GM19397 (cell line): ENCODE measurements around the gene TEX2.
"Not testable (repeated sequence)": the region's sequence is repeated elsewhere in the genome, so short reads cannot be mapped to it uniquely, and the experiment has no call there.

ENCODE experiments used
- ATAC-seq: cut with Tn5 transposase; IDR thresholded peaks from one replicate; pipeline ENCODE4 v1.9.1; 2021; ENCODE audit warnings: mild to moderate bottlenecking, moderate library complexity; ENCODE audit not compliant: unreplicated experiment

Gene TEX2

DNA sequence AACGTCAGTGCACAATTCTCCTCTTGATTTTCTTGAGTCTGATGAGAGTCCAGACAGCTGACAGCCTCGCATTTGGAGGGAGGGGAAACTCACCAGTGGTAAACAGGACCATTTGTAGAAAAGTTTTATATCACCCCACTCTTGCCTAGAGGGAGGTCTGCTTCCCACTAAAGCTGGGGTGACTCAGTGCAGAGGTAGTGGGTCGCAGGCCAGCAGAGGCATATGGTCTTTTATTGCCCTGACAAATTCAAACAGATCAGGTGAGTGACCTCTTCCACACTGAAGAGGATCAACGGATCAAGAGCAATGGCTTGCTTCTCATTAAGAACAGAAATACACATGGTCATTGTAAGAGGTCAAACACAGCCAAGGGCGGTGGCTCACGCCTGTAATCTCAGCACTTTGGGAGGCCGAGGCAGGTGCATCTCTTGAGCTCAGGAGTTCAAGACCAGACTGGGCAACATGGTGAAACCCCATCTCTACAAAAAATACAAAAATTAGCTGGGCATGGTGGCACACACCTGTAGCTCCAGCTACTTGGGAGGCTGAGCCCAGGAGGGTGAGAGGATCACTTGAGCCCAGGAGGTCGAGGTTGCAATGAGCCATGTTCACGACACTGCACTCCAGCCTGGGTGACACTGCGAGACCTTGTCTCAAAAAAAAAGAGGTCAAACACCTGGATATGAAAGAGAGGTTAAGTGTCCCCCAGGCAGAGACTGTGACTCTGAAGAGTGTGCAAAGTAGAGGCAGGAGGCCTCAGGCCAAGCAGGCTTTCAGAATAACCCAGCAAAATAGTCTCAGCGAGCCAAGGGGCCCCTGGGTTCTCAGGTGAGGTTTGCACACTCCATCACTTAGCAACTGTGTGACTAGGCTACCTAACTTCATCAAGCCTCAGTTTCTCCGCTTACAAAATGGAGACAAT lies 76.6 kb downstream of the TEX2 start:
- no peak for ATAC-seq

DNA sequence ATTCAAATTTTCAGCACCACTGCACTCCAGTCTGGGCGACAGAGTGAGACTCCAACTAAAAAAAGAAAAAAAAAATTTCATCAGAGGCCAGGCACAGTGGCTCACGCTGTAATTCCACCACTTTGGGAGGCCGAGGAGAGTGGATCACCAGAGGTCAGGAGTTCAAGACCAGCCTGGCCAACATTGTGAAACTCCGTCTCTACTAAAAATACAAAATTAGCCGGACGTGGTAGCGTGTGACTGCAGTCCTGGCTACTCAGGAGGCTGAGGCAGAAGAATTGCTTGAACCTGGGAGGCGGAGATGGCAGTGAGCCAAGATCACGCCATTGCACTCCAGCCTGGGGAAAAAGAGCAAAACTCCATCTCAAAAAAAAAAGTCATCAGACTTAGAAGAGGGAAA lies 77.5 kb downstream of the TEX2 start:
- ATAC-seq = not testable (repeated sequence)

DNA sequence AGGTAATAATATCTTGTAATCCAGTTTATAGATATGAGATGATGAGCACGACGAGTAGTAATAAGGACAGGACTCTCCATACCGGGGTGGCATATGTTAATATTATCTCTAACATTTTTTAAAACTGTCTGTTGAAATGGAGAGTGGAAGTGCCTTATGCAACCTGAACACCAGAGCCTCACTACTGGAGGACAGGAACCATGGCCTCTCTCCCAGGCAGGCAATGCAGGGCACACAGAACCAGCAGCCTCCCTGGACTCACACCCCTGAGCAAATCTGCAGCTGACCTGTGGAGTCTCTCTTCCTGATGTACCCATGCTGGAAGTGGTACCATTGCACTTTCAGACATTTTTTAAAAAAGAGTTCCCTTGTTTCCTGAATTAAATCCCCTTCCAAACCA lies 78.0 kb downstream of the TEX2 start:
- ATAC-seq = no peak

DNA sequence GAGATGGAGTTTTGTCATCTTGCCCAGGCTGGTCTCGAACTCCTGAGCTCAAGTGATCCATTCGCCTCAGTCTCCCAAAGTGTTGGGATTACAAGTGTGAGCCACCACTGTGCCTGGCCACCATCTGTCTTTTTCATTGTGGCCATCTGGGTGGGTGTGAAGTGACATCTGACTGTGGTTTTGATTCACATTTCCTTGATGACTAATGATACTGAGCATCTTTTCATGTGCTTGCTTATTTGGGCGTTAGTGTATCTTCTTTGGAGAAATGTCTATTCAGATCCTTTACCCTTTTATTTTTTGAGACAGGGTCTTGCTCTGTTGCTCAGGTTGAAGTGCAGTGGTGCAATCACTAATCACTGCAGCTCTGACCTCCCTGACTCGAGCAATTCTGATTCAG lies 79.2 kb downstream of the TEX2 start:
- no peak for ATAC-seq

DNA sequence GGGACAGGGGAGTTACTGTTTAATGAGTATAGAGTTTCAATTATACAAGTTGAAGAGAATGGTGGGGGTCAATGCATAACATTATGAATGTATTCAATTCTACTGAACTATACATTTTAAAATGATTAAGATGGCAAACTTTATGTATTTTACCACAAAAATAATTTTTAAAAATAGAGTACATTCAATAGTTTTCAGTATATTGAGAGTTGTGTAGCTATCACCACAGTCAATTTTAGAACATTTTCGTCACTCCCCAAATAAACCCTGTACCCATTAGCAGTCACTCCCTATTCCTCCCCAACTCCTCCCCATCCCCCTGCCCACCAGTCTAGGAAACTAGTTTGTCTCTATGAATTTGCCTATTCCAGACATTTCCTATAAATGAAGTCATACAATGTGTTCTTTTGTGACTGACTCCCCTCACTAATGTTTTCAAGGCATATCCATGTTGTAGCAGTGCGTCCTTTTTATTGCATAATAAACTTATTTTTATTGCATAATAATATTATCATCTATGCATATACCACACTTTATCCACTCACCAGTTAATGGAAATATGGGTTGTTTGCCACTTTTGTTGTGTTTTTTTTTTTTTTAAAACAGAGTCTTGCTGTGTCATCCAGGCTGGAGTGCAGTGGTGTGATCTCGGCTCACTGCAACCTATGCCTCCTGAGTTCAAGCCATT lies 80.6 kb downstream of the TEX2 start:
- ATAC-seq = no peak

DNA sequence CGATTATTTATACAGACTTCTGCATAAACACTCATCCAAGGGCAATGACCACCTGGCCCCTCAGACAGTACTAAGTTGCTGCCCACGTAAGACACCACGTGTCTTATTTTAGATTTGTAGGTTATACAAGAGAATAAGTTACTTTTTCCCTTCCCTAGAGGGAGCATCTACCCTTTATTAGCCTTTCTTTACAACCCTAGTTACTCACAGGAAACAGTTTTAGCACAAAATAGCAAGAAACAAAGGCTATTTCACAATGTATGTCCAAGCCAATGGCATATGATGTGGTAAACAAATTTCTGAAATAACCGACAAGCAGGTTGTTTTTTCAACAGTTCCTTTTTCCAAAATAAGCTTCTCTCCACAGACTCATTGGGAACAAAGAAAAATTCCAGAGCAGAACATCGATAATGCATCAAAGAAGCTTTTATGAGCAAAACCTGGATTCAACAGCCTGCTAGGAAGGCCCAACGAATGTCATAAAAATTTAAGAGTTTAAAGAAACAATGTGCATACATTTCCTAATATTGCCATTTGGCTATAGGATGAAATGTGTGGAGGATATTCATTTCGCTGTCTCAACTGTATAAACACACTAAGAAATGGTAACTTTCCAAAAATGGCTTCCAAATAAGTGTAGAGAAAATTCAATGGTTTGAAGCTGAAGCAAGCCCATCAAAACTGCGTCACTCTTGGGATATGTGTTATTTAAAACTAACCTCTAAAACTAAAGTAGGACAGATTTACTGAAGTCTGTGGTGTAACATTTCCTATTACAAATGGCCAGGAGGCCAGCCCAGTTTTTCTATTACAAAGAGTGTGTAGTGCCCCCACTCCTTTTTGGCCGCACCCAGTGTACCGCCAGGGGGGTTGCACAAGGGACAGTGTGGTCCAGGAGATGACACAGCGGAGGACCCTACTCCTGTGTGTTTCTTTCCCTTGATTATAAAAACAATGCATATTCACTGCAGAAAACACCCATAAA lies 82.7 kb downstream of the TEX2 start:
- ATAC-seq = no peak

DNA sequence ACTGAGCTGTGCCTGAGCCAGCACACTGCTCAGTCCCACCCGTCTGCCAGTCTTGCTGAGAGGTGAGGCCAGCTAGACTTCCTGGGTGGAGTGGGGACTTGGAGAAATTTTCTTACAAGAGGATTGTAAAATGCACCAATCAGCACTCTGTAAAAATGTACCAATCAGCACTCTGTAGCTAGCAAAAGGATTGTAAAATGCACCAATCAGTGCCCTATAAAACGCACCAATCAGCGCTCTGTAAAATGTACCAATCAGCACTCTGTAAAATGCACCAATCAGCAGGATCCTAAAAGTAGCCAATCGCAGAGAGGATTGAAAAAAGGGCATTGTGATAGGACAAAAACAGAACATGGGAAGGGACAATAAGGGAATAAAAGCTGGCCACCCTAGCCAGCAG lies 84.0 kb downstream of the TEX2 start:
- not testable (repeated sequence) for ATAC-seq

DNA sequence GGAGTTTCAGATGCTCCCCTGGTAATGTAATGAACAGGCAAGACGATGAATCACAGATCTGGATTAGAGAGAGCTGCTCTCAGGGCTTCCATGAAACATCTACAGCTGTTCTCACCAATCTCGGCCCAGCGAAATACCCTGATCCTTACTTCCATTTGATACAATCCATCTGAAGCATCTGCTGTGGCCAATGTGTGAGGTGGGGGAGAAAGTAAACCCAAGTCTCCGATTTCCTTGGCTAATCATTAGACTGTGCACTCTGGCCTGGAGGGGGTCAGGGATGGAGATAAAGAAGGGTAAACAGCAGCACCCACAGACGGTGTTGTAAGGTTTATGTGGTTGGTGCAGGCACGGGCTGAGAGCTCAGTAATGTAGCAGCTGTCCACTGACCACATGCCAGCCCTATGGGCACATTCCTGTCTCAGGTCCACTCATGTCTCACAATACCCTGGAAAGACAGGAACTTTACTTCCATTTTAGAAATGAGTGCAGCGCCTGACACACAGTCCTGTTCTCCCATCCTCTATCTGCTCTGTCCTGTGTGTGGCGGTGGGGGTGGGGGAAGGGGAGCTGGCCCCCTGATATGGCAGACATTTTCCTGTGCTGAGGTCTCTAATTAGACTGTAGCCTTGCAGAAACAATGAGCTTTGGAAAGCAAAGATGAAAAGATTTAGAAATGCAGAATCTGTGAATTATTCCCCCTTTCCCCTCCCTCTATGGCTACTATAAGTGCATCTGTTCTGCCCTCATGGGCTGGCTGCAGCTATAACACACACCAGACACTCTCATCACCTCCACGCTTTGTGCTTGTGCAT lies 84.8 kb downstream of the TEX2 start:
- ATAC-seq = no peak

DNA sequence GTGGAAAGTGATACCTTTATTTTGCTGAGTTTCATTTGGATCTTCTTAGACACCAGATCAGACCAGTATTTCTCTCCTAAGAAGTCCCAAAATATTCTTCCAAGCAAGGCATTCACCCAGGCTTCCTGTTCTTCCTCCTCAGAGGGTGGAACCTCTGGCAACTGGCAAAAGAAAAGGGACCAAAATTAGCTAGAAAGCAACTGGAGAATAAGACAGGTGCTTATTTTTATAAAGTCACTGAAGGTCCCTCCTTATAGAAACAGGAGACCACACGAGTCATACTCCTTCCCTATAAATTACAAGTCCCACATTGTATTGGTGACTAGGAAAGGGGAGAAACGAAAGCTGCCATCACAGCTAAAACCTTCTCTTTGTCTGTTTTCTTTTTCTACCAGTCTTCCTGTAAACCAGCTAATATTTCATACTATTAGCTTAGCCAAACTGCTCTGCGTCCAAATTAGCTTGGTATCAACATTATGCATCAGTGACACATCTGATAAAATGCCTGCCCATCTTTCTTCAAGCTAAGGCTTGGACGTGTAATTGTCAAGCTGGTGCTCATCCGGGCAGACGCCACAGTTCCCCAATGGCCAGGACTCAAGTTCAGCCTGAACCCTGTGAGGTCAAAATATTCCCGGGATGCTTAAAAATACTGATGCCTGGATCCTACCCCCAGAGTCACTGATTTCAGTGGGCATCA lies 85.6 kb downstream of the TEX2 start:
- no peak for ATAC-seq

DNA sequence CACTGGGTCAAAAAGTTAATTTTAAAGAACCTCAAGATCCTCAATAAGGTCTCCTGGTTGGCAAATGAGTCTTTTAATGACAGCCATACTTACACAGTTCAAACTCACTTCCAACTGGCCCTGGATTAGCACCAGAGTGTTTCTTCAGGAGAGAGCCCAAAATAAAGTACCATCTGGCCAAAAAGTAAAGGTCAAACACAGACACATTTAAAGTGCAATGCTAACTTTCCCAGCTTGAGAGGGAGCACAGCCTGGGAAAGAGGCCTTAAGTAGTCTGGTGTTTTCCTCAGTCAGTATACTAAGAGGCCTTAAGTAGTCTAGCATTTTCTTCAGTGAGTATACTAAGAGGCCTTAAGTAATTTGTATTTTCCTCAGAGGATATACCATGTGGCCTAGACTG lies 86.5 kb downstream of the TEX2 start:
- no peak for ATAC-seq

DNA sequence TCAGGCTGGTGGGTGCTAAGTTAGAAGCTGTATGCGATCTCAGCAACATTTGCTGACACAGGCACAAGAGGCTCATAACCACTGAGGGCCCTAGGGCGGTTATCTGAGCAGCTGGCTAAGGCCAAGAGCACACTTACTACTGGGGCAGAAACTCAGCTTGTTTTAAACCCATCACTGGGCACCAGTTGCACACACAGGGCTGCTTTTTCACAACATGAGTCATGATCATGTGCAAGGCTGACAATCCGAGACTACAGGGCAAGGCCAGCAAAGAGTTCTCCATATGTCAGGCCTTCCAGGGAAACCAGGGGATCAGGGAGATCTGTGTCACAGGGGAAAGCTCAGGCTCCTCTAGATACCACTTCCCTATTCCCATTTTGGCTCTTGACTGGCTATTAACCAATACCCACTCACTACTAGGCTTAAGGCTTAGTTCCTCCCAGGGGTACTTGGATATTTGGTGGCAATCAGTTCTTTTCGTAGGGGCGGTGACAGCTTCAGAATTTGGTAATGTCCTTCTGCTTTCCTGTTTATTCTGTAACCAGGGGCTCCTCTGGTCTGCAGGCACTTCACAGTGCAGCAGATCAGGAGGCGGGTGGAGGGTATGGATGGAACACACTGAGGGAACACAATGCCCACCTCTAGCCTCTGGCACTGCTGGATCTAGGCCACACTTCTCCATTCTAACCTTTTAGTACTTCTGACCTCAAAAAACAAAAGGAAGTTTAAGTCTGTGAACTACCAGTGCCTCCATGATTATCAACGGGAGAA lies 88.2 kb downstream of the TEX2 start:
- ATAC-seq = no peak

DNA sequence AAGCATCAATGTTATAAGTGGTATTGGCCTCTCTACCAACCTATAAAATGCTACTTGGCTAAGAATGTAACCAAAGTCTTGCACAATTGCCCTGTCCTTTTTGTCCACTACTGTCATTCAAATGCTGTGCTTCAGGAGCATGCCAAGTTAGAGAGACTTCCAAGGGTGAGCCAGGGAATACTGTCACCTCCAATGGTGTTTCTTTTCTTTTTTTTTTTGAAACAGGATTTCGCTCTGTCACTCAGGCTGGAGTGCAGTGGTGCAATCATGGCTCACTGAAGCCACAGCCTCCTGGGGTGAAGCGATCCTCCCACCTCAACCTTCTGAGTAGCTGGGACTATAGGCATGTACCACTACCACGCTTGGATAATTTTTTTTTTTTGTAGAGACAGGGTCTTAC lies 89.4 kb downstream of the TEX2 start:
- no peak for ATAC-seq

DNA sequence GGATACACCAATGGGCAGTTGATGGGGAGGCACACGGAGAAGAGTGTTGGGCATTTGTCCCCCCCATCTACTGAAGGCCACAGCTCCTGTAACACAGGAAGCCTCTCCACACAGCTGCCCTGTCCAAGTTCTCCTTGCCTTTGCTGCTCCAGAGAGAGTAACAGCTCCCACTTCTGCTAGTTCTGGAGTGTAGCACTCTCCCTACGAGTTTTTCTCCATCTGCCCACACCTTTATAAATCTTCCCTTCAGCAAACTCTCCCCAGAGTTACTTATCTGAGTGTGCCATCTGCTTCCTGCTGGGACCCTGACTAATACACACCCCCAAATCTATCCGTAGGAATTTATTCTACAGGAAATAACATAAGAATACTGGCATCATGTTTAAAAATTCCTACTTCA lies 90.5 kb downstream of the TEX2 start:
- no peak for ATAC-seq

DNA sequence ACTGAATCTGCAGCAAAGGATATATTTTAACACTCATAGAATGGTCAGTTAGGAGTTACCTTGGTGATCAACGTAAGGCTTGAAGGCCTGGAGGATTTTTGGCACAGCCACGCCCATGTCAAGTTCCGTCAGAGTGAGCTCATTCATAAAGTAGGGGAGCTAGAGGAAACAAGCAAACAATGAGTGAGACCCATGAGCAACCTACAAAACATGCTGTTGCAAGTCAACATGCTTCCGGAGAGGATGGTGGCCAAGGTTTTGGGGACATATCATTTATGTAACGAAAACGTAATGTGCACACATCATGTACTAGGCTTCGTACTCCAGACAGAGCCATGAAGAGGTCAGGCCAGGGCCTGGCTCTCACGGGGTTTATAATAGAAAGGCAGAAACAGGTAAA lies 92.0 kb downstream of the TEX2 start:
- no peak for ATAC-seq

DNA sequence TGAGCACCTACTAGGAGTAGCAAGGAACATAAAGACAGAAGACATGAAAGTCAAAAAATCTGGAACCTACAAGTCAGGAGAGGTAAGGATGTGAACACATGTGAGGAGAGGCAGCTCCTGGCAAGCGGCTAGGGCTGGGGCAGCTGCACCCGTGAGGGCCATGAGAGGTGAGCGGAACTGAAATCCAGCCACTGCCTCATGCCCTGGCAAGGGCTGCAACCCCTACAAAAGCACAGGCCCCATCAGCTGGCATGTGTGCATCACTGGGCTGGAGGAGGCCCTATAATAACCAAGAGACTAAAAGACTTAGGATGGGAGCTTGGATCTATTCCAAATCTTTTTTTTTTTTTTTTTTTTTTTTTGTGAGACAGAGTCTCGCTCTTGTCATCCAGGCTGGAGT lies 92.8 kb downstream of the TEX2 start:
- no peak for ATAC-seq

DNA sequence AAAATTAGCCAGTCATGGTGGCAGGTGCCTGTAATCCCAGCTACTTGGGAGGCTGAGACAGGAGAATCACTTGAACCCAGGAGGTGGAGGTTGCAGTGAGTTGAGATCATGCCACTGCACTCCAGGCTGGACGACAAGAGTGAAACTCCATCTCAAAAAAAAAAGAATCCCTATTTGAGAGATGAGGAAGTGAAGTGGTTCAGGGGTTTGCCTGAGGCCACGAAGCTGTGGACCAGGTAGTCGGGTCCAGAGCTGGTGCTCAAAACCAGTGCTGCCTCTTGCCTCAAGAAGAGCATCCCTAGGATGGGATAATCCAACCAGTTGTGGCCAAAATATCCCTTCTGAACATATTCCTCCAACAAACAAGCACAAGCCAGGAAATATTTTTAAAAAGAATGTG lies 95.4 kb downstream of the TEX2 start:
- not testable (repeated sequence) for ATAC-seq

DNA sequence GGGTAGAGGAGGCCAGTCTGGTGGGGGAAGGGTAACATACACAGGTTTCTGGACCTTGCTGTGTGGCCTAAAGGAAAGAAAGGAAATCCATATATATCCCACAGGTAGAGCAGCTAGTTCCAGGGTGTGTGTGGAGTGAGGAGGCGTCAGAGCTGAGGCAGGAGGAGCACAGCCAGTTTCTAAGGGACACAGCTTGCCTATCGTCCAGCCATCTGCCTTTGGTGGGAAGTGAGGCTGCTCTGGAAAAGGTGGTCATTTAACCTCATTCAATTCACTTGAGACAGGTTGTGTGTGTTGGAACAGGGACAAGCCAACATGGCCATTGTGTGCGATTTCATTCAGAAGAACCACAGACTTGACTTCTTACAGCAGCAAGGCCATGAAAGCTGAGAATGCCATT lies 96.2 kb downstream of the TEX2 start:
- ATAC-seq = no peak

DNA sequence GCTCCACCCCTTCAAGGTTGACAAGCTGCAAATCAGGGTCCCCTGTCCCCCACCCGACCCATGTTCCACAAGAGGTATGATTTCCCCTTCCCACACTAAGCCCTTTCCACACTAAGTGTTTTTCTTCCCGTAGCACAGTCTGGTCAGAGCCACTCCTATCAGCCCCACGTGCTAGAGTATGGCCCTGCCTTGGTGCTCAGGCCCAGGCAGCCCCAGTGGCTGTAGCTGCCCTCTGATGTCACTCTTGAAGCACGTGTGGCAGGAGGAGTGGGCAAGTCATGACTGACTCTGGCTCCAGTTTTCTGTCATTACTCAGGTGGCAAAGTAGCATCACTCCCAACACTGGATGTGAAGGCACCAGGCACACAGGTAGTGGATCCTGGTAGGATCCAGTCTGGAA lies 97.7 kb downstream of the TEX2 start:
- no peak for ATAC-seq
